Activated CD8-positive, alpha-beta T cell treated with anti-CD3 and anti-CD28 coated beads for 36 hours (primary cell): ENCODE data around the gene DHX34. TPM values are rescaled to one million over a fixed set of nuclear protein-coding genes. Genes with fewer than 3 reads are reported as not detected.

Experiments used
- ATAC-seq: fragments of 200-7000 bp; cut with Tn5 transposase; one replicate; pipeline ENCODE4 v1.10.0; 2021; ENCODE audit warnings: mild to moderate bottlenecking, moderate library complexity
- CTCF ChIA-PET: fragments of 350-600 bp; sonication (Branson Sonifier 250); formaldehyde crosslinking; loops from one replicate; lab custom pipeline; 2021; ENCODE audit warnings: antibody characterized with exemption; lab: Charles Lee
- POLR2A ChIA-PET: fragments of 350-600 bp; sonication (Branson Sonifier 250); formaldehyde crosslinking; loops from one replicate; lab custom pipeline; 2021; ENCODE audit warnings: antibody characterized with exemption; lab: Charles Lee
- DNase-seq: peaks from one replicate; pipeline ENCODE4 v3.0.0-alpha.2; 2020
- H3K27ac Mint-ChIP-seq: one replicate; pipeline ENCODE4 v1.8.0; 2021; ENCODE audit warnings: mild to moderate bottlenecking, mixed read lengths
- H3K27me3 Mint-ChIP-seq: one replicate; pipeline ENCODE4 v1.8.0; 2021; ENCODE audit warnings: mixed read lengths
- H3K36me3 Mint-ChIP-seq: one replicate; pipeline ENCODE4 v1.8.0; 2021; ENCODE audit warnings: low read depth, mixed read lengths
- H3K4me1 Mint-ChIP-seq: one replicate; pipeline ENCODE4 v1.8.0; 2021; ENCODE audit warnings: low read depth, mixed read lengths
- H3K4me3 Mint-ChIP-seq: one replicate; pipeline ENCODE4 v1.8.0; 2021; ENCODE audit warnings: mild to moderate bottlenecking, moderate library complexity, mixed read lengths
- H3K9me3 Mint-ChIP-seq: one replicate; pipeline ENCODE4 v1.8.0; 2021; ENCODE audit warnings: mixed read lengths
- CTCF ChIP-seq: fragments of 200-600 bp; IDR thresholded peaks from one replicate; pipeline ENCODE4 v1.8.0; 2022; ENCODE audit warnings: antibody characterized with exemption, mild to moderate bottlenecking
- intact Hi-C: fragments of 100-400 bp; cut with micrococcal nuclease; formaldehyde crosslinking; loops from one replicate; pipeline ENCODE4 v1.10.0; 2022
- total RNA-seq, 2 experiments: library from RNA; stranded (reverse); gene quantifications; one replicate each; pipeline ENCODE4 v1.2.3, GENCODE V29; 2021

The DHX34 gene
- total RNA-seq, 2 experiments from 2014 or later: 14.2 to 14.9 TPM

GRCh38 chr19:47306303-47306702 is 42.8 kb upstream of the DHX34 start:
- Mint-ChIP-seq H3K4me1 (peaks cover 4% of the 10 kb centered on the region), H3K27me3 (peaks cover 8% of the 10 kb centered on the region), H3K36me3 (no peaks in the 10 kb centered on the region), H3K27ac (no peak overlapping the region), H3K9me3 (no peaks in the 10 kb centered on the region), H3K4me3 (no peak overlapping the region)
- ATAC-seq (no peak), DNase-seq (no peak)
- CTCF ChIA-PET: interaction anchor here (0.7 to 2.5 kb wide), 9 partner anchors 11 to 330 kb away, joined by 3 to 8 read pairs (median 3); partner anchors contain the start of gene DHX34
- intact Hi-C loops: no loop called here
- POLR2A ChIA-PET: no interaction called here
- no peak for TF ChIP-seq CTCF

- H3K27ac Mint-ChIP-seq: no peak overlapping the region
- no peak overlapping the region for H3K4me3 Mint-ChIP-seq
- no peak for TF ChIP-seq CTCF
- peaks cover 10% of the 10 kb centered on the region for H3K27me3 Mint-ChIP-seq
- intact Hi-C loops: no loop called here
- ChIA-PET POLR2A (interaction anchor here (0.8 kb wide), 1 partner anchor 16 kb away, joined by 3 read pairs; no protein-coding TSS in a partner anchor), CTCF (interaction anchor here (2.4 kb wide), 2 partner anchors 12 to 40 kb away, joined by 8 to 9 read pairs; partner anchors contain the start of gene DHX34)
- H3K9me3 Mint-ChIP-seq: no peaks in the 10 kb centered on the region
- no peak for DNase-seq
- H3K4me1 Mint-ChIP-seq: peaks cover 4% of the 10 kb centered on the region
- H3K36me3 Mint-ChIP-seq: no peaks in the 10 kb centered on the region
- ATAC-seq: no peak
Measured at GRCh38 chr19:47309038-47309437, 40.1 kb upstream of the DHX34 start.

GRCh38 chr19:47309608-47310007 is 39.5 kb upstream of the DHX34 start, which contains the start of gene C5AR1:
TSS of gene C5AR1 (plus strand) at chr19:47309861. CDS start at chr19:47309896, 35 bp downstream.
- POLR2A ChIA-PET: interaction anchor here (0.8 kb wide), 1 partner anchor 15 kb away, joined by 3 read pairs; no protein-coding TSS in a partner anchor
- DNase-seq (no peak), ATAC-seq (no peak)
- Mint-ChIP-seq H3K4me3 (no peak within 1 kb of the TSS), H3K36me3 (no peaks in the 10 kb centered on the region), H3K27ac (no peak within 1 kb of the TSS), H3K9me3 (no peaks in the 10 kb centered on the region), H3K27me3 (peaks cover 9% of the 10 kb centered on the region), H3K4me1 (peaks cover 4% of the 10 kb centered on the region)
- intact Hi-C loops: no loop called here
- no peak for TF ChIP-seq CTCF
- CTCF ChIA-PET: interaction anchor here (2.4 kb wide), 2 partner anchors 13 to 39 kb away, joined by 8 to 9 read pairs; partner anchors contain the start of gene DHX34

GRCh38 chr19:47310323-47310722 is 38.8 kb upstream of the DHX34 start:
- Mint-ChIP-seq H3K27ac (no peak overlapping the region), H3K9me3 (no peaks in the 10 kb centered on the region), H3K4me1 (peaks cover 4% of the 10 kb centered on the region), H3K36me3 (no peaks in the 10 kb centered on the region), H3K4me3 (no peak overlapping the region), H3K27me3 (peaks cover 7% of the 10 kb centered on the region)
- ChIA-PET POLR2A (no interaction called here), CTCF (no interaction called here)
- ATAC-seq (no peak), DNase-seq (no peak)
- intact Hi-C loops: no loop called here
- TF ChIP-seq CTCF: no peak

GRCh38 chr19:47310819-47311218 is 38.3 kb upstream of the DHX34 start:
- H3K4me3 Mint-ChIP-seq: no peak overlapping the region
- CTCF ChIA-PET: no interaction called here

More at GRCh38 chr19:47310819-47311218, 38.3 kb upstream of the DHX34 start:
- POLR2A ChIA-PET: no interaction called here
- Mint-ChIP-seq H3K4me1 (peaks cover 4% of the 10 kb centered on the region), H3K9me3 (no peaks in the 10 kb centered on the region), H3K27ac (no peak overlapping the region), H3K27me3 (peaks cover 6% of the 10 kb centered on the region), H3K36me3 (no peaks in the 10 kb centered on the region)
- no peak for TF ChIP-seq CTCF
- no peak for DNase-seq
- ATAC-seq: no peak
- intact Hi-C loops: no loop called here
